Stomach (tissue), 4 donors: ENCODE data around the gene CWC25.
"Not testable (repeated sequence)": the region's sequence is repeated elsewhere in the genome, so short reads cannot be mapped to it uniquely, and the experiment has no call there.

ENCODE experiments used
- CTCF ChIP-seq, 7 experiments: fragments of 450-650 bp in 4 of 7; fragments of 200-600 bp in 3 of 7; sonication (generic) in 3 of 7; IDR thresholded peaks; one replicate each; pipeline ENCODE4 v1.5.1; 2016 to 2019; ENCODE audit warnings: antibody characterized with exemption in 7 of 7, control low read depth in 2 of 7, mild to moderate bottlenecking in 1 of 7
- POLR2A ChIP-seq, 4 donors: fragments of 450-650 bp; IDR thresholded peaks; one replicate each; pipeline ENCODE4 v1.6.1; 2016; ENCODE audit warnings: antibody characterized with exemption in 4 of 4, control low read depth in 2 of 4, mild to moderate bottlenecking in 1 of 4, moderate library complexity in 1 of 4
- POLR2AphosphoS5 ChIP-seq, 3 donors: sonication (generic); formaldehyde crosslinking; IDR thresholded peaks; one replicate each; pipeline ENCODE4 v1.6.1; 2016; ENCODE audit warnings: antibody characterized with exemption in 3 of 3

- not testable (repeated sequence) for TF ChIP-seq POLR2A, CTCF, POLR2AphosphoS5 (IDR thresholded peaks at IDR 0.05)
Observed at GRCh38 chr17:38787999-38788398, 37.1 kb downstream of the CWC25 start.
